GM21526 (cell line): ENCODE results near the gene RASGRP2.
A peak's percentile ranks its signal among the peaks of the same experiment; 100 is the strongest.

Experiments used
- ATAC-seq: cut with Tn5 transposase; IDR thresholded peaks from one replicate; pipeline ENCODE4 v1.9.1; 2021; ENCODE audit warnings: moderate library complexity; ENCODE audit not compliant: unreplicated experiment, low FRiP score

The RASGRP2 gene

GRCh38 chr11:64743591-64744543 lies at the start of gene RASGRP2:
TSS of gene RASGRP2 (minus strand) at chr11:64744142. CDS start at chr11:64742866, 1,276 bp downstream.
- ATAC-seq = no peak

GRCh38 chr11:64792482-64792881 lies 48.5 kb upstream of the RASGRP2 start:
- no peak for ATAC-seq

GRCh38 chr11:64791781-64792291 lies 47.9 kb upstream of the RASGRP2 start:
- no peak for ATAC-seq

GRCh38 chr11:64790205-64791095 lies 46.5 kb upstream of the RASGRP2 start:
- ATAC-seq = no peak

- ATAC-seq = no peak
Observed at GRCh38 chr11:64789331-64790204, 45.6 kb upstream of the RASGRP2 start.

- no peak for ATAC-seq
Observed at GRCh38 chr11:64788321-64789215, 44.6 kb upstream of the RASGRP2 start.

- no peak for ATAC-seq
Observed at GRCh38 chr11:64787526-64788320, 43.8 kb upstream of the RASGRP2 start.

- no peak for ATAC-seq
Observed at GRCh38 chr11:64786308-64786707, 42.4 kb upstream of the RASGRP2 start.

GRCh38 chr11:64784813-64785581 lies 41.1 kb upstream of the RASGRP2 start:
- ATAC-seq = no peak

GRCh38 chr11:64778473-64779298 lies 34.7 kb upstream of the RASGRP2 start, which contains the start of gene SF1:
TSS of gene SF1 (minus strand) at chr11:64778542. CDS start at chr11:64778392, 150 bp downstream.
- ATAC-seq = peak; percentile 73

- ATAC-seq = peak; percentile 9
Observed at GRCh38 chr11:64778223-64778472, 34.2 kb upstream of the RASGRP2 start.

- no peak for ATAC-seq
Observed at GRCh38 chr11:64777449-64778222, 33.7 kb upstream of the RASGRP2 start.

GRCh38 chr11:64776875-64777274 lies 32.9 kb upstream of the RASGRP2 start:
- no peak for ATAC-seq

- ATAC-seq = no peak
Observed at GRCh38 chr11:64776425-64776824, 32.5 kb upstream of the RASGRP2 start.

GRCh38 chr11:64774144-64774543 lies 30.2 kb upstream of the RASGRP2 start:
- no peak for ATAC-seq
